GM19463 (cell line): ENCODE measurements around the gene AFAP1.

Experiments
- ATAC-seq: cut with Tn5 transposase; IDR thresholded peaks from one replicate; pipeline ENCODE4 v1.9.1; 2021; ENCODE audit warnings: mild to moderate bottlenecking, moderate library complexity; ENCODE audit not compliant: unreplicated experiment

AFAP1 gene

DNA sequence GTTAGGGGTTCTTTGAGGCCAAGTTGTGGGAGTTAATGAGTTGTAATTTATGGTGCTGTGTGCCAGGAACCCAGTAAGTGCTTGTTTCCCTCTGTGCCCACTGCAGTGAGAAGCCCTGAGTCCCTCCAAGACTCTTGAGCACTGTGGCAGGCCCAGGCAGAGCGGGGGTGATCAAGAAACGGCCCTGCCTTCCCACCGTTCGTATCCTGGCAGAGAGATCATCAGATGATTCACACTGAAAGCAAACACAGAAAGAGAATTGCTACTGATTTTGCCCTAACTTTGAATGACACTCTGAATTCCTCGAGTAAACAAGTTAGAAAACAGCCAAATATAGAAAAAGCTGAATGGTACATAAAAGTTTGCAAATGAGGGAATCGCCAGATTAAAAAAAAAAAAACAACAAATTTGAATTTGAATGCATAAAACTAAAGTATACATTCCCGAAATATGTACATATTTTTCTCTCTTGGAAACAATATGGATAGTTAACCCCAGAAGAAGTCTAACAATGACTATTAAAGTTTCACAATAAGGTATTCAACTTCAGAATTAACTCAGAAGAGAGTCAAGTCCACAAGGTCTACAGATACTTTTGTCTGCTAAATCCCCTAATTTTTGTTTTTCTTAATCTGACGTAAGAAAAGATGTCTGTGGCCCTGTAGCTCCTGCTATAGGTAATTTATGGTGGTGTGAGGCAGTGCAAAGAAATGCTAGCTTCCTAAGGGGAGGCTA is 71.8 kb downstream of the AFAP1 start:
- ATAC-seq: no peak

DNA sequence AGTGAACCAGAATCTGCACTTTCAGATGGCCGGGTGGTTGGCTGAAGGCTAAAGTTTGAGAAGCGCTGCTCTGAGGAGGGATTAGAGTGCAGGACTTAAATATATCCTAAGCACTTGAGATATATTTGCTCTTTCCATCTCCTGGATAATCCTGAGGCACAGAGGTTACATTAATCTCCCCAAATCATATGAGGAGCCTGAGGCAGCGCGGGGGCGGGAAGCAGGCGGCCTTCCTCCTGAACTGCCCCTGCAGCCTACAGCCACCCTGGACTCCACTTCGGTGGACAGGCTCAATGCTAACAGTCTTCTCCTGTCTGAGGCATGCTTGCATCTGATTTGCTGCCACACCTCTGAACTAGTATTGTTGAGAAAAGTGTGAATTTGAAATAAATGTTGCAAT is 72.5 kb downstream of the AFAP1 start:
- no peak for ATAC-seq

DNA sequence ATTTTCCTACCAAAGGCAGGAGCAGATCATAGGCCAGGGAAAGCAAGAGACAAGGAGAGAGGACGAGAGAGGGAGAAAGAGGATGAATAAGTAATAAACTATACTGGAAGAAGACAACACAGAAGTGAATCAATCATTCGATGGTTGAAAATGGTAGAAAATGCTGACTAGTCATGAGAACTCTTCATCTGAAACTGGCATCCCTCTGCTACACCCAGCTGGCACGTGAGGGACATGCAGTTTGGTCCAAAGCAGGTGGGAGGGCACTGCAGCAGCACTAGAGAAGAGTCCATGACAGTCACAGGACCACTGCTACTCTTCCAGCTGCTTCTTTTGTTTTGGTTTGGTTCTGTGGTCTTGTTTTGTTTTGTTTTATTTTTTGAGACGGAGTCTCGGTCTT is 74.1 kb downstream of the AFAP1 start:
- ATAC-seq: no peak

DNA sequence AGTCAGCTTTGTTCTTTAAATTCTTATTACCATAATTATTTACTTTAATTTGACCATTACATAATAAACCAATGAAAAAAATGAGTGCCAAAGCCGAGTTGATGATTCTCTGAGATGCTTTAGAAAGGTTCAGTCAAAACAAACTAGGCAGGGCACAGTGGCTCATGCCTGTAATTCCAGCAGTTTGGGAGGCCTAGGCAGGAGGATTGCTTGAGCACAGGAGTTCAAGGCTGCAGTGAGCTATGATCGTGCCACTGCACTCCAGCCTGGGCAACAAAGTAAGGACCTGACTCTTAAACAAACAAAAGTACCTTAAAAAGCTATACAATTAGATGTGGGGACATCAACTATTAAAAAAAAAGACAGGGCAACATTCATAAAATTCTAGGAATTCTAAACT is 75.0 kb downstream of the AFAP1 start:
- no peak for ATAC-seq

DNA sequence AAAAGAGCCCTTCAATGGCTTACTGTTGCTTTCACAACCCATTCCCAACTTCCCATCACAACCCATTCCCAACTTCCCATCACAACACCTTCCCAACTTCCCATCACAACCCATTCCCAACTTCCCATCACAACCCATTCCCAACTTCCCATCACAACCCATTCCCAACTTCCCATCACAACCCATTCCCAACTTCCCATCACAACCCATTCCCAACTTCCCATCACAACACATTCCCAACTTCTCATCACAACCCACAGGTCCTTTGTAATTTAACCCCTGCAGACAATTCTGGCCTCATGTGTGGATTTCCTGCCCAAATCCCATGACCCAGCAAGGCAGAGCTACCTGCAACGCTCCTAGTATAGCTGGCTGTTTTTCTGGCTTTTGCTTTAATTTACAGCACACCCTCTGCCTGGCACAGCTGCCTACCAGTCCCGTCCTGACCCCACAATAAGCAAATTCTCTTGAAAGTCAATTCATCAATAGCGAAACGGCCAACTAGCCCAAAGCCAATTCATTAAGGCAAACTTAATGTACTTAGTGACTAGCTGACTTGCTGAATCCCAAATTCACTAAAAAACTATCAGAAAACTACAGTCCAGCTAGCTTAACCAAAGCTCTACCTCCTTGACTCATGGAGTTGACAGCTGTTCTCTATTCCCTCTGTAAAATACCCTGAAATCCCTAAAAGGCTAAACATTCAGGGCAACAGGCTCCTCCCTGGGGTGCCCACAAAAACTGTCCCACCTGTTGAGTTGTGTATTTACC is 75.6 kb downstream of the AFAP1 start:
- no peak for ATAC-seq

DNA sequence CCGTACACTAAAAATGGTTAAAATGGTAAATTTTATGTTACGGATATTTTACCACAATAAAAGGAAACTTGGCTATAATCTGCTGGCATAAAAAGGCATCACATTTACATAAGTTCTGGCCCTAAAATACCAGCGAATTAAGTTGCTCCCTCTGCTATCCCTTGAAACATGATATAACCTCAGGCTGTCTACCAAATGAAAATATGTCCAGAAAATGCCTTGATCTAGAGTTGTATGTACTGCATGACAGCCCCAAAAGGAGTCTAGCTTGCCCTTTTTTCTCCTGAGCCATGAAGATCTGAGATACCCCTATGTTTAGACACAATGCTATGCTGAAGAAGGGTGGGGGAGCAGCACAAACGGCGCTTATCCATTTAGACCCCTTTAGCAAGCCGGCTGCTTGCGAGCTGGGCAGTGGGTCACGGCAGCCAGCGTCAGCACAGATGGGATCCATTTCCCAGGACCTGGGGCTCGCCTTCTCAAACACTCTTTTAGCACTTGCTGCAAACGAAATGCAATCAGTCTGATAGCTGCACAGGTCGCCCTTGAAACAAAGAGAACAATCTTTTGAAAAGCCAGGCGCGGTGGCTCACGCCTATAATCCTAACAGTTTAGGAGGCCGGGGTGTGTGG is 77.0 kb downstream of the AFAP1 start:
- no peak for ATAC-seq

DNA sequence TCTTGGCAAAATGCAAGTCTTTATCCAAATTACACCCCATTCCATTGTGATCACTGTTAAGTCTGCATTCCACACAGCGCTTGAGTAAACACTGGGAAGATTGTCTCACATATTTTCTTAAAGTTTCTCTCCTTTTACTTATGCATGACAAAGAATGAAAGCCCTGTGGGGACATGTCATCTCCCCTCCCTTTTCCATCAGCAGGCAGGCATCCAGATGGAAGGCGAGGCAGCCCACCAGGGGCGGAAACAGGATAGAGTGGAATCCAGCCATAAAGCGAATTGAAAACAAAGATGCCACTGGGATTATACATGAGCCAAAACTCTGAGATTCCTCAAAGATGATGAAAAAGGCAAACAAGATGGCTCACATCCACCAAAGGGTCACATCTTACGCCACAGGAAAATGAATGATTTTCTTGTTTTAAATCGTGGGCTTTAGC is 78.2 kb downstream of the AFAP1 start:
- ATAC-seq: no peak

DNA sequence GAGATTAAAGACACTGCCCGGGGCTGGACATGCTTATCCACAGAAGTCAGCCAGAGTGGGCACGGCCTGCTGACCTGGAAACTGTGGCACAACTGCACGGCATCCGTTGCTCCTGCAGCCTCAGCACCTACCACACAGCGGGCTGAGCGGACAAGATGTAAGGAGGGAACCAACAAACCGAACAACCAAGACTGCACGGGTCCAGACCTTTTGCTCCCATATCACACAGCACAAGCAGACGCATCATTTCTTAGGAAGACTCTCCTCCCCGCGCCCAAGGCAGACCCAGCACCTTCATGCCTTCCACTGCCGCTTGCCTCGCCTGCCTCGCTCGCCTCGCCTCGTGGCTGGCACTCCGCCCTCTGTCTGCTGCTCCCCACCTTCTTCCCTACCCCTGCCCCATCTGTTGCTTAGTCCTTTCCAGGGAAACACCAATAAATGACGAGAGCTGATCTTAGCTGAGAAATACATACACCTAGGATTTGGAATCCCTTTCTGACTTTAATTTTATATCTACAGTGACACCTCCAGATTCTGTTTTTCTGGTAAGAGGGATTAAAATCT is 79.0 kb downstream of the AFAP1 start:
- ATAC-seq: no peak

DNA sequence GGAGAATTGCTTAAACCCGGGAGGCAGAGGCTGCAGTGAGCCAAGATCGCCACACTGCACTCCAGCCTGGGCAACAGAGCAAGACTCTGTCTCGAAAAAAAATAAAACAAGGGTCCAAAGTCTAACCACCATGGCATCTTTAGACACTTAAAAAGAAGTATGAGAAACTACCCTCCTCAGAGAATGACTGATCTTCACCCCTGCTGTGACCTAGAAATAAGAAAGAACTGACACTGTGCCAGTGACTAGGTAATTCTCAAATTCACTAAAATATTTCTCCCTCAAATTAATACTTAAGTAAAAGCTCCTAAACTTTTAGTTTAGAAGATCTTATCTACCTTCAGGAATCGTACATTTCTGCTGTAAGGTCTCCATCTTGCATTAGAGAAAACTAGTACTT is 80.3 kb downstream of the AFAP1 start:
- ATAC-seq: no peak

DNA sequence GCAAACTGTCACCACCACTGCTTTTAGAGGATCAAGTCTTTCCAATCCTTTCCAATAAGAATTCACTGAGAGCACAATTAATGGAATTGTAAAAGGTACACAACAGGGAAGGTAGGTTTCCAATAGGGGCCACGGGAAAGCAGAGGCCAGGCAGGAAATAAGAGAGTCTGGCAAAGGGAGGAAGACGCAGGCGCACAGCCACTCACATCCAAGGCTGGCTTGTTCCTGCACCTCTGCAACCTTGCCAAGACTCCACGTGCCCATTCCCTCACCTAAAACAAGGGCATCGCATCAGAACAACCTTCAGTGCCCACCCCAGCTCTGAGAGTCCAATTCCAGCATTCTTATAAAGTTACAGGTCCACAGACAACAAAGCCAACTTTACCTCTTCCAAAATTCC is 81.2 kb downstream of the AFAP1 start:
- no peak for ATAC-seq

DNA sequence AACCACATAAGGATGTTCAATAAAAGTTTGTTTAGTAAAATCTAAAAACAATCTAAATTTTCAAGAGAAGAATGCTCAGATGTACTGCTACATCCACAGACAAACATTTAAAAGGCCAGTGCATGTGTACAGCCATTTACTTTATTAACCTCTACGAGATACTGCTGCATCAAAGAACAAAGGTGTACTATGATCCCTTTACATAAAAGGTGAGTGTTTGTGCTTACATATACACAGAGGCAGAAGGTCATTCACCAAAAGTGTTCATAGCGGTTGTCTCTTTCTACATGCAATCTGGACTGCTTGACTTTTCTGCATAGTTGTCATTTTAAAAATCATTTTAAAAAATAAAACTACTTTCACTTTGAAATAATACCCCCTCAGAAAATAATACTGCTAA is 81.7 kb downstream of the AFAP1 start:
- no peak for ATAC-seq

DNA sequence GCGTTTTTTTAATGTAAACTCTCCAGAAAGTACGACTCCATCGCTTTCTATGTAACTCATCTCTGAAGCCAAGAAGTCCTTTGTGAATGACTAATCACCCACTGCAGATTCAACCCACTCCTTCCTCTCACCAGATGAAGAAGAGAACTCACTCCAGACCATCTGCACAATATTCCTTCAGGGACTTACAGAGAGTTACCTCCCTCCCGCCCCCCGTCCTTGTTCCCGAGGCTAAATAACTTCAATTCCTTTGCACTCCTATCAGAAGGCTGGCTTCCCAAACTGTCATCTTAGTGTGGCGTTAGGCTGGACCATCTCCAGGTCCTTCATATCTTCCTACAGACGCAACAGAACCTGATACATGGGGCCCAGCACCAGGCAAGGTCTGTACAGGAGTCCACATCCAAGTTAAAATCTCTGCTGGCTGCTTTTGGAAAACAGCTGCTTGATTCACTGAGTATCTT is 82.4 kb downstream of the AFAP1 start:
- no peak for ATAC-seq

DNA sequence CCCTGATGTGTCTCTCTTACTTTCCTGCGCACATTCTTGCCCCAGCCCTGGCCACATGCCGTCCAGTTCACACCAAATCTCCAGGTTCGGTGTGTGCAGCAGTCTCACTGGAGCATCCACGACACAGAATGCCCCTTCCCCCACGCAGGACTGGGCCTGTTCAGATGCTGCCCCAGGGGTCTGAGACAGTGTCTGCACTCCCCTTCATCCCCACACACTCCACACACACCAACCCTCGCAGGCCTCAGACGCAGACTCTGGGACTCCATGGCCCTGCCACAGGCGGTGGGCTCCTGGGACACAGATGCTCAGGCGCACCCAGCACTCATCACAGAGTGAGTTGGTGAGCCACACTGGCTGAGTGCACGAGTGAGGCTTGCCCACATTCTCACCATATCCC is 83.9 kb downstream of the AFAP1 start:
- ATAC-seq: no peak

DNA sequence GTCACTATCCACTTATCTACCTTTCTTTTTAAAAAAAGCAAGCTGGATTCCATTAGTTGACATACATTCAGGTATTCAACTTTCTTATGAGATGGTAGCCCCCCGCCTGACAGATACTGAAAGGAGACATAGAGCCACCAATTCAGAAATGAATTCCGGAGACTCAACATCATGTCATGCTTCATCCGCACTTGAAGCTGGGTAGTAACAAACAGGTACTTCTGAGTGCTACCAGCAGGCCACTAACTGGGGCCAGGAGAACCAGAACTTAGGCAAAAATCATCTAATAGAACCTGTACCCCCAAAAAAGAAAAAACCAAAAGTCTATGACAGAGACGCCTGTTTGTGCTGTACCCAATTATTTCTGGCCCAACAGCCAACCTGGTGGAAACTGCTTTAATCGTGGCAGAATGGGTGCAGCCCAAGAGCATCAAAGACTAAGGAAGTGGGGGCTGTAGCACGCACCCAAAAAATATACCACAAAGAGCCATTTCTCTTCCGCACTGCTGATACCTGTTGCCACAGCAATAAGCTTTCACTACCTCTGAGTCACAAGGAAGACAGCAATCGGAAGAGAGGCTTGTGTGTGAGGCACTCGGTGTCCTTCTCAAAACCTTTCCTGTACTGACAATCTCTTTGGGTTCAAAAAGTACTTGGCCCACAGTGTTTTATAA is 84.8 kb downstream of the AFAP1 start:
- no peak for ATAC-seq

DNA sequence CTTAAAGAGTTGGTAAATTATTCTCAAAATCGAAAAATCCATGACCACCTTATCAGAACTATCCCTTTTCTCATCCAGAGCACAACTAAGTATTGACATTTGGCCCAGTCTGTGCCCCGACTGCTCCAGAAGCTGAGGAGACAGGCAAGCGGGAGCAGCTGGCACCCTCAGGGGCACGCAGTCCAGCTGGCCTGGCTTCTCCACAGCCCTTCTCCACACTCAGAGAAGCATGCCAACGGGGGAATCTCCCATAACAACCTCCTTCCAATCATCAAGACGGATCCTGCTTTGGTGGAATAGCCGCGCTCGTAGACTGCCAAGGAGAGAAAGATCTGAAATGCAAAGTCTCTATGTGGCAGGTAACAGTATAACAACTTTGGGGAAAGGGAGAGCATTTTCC is 85.4 kb downstream of the AFAP1 start:
- no peak for ATAC-seq

DNA sequence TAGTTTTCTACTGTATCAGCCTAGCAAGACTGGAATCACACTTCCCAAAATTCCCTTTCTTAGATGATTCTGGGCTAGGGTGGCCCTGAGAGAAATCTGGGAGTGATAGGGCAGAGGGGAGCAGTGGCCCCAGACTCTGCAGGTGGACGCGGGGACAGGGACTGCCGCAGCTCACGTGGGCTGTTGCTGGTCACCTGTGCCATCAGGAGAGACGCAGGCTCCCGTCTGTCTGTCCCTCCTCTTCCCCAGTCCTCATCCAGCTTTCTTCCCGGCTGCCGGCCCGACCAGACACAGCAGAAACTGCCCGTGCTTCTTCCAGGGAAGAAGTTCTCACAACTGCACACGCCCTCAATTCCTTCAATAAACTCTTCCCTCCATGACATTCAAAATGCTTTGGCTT is 86.4 kb downstream of the AFAP1 start:
- ATAC-seq: no peak

DNA sequence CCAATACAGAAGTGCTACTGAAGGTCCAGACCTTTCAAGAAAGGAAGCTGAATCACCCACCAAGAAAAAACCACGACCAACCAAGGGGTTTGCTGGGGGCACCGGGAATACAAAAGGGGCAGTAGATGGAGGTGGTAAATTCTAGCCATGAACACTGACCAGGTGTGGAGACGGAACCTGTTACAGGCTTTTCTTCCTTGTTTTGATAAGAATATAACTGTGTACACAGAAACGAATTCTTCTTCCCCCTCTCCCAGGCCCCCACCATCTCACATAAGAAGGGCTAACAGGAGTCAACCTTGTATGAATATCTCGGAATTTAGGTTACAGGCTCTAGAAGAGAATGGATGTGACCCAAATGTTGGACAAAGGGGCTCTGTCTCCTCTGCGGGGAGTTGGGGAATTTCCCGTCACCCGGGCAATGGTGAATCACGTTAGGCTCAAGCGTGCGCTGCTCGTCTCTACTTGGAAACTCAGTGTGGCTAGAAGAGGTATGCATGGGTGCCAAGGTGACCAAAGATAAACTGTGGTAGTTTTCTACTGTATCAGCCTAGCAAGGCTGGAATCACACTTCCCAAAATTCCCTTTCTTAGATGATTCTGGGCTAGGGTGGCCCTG is 87.0 kb downstream of the AFAP1 start:
- no peak for ATAC-seq

DNA sequence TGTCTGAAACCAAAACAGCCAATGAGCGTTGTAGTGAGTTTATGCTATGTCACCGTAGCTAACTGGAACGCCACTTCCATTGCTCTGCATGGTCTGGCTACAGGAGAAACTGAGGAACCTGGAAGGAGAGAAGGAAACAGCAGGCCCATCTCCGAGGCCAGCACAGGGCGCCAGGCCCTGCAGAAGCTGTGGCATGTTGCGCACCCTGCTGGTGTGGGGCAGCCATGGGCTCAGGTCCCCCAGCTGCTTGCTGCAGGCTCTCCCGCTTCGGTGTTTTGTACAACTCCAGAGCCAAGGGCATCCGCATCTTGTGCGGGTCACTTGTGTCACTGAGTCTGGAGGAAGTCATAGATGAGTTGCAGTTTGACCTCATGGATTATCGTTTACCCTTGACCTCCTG is 89.2 kb downstream of the AFAP1 start:
- no peak for ATAC-seq

DNA sequence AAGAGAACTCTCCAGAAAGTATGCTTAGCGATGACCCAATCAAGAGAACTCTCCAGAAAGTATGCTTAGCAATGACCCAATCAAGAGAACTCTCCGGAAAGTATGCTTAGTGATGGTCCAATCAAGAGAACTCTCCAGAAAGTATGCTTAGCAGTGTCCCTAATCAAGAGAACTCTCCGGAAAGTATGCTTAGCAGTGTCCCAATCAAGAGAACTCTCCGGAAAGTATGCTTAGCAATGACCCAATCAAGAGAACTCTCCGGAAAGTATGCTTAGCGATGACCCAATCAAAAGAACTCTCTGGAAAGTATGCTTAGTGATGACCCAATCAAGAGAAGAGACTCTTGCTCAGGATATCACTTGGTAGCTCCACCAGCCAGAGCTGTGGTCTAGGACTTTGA is 92.5 kb downstream of the AFAP1 start:
- no peak for ATAC-seq

DNA sequence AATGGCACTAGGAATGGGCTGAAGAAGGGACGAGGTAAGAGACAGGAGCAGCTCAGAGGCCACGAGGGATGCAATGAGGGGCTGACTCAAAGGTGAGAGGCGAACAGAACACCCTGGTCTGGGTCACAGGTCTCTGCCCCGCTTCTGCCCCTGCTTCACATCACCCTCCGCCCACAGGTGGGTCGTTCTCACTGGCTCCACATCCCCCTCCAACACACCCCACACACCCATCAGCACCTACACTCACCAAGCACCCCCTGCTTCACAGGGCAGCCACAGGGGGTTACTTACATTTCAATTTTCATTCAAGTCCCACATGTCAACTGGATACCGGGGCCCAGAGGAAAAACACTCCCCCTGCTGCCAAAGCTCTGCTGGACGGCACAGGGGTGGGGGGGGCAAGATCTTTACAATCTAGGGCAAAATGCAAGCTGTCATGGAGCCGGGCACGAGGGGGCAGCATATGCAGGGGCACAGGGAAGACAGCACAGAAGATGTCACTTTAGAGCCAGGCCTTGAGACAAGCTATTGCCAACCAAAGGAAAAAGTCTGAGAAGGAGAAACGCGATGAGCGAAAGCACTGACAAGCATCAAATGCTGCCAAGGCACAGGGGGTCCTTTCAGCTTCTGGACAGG is 94.0 kb downstream of the AFAP1 start:
- no peak for ATAC-seq
